ENCODE results near the gene BLTP3B. TPM values are rescaled to one million over a fixed set of nuclear protein-coding genes. Genes with fewer than 3 reads are reported as not detected.

The BLTP3B gene
- total and polyA plus RNA-seq, 2 experiments from 2014 or later = 14.9 to 31.0 TPM

DNA sequence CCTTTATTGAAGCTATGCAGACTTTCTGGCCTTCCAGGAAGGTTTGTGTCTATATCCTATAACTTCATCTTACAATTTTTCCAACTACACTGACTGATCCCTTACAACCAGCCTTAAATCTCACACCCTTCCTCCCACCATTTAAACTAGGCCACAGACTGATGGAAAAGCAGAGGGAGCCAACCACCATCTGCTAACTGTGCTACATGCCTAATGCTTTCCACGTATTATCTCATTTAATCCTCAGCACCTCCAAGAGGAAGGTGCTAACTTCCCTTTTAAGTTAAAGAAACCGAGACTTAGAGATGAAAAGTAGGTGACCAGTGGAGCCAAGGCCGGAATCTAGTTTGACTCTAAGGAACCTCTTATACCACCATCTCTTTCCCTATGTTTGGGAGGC is 22.7 kb upstream of the BLTP3B start:
- Histone ChIP-seq H3K27me3 (replicated peaks; ENCODE audit: insufficient read depth) (no peaks in the 10 kb centered on the region), H2AFZ (no peak overlapping the region), H3K4me3 (no peak overlapping the region), H3F3A (ENCODE audit: insufficient read depth) (no peaks in the 10 kb centered on the region), H3K4me2 (ENCODE audit: unreplicated experiment) (no peak overlapping the region), H3K36me3 (ENCODE audit: low read depth) (no peaks in the 10 kb centered on the region), H3K79me2 (ENCODE audit: insufficient read depth) (no peaks in the 10 kb centered on the region), H3K9me2 (ENCODE audit: insufficient read depth) (no peaks in the 10 kb centered on the region), H3K27ac (no peak overlapping the region), H4K20me1 (ENCODE audit: insufficient read depth) (no peaks in the 10 kb centered on the region), H3K4me1 (ENCODE audit: insufficient read depth) (peaks cover 4% of the 10 kb centered on the region; the same call in 1 of the 2 replicates), H3K9me3 (ENCODE audit: low read depth) (no peaks in the 10 kb centered on the region), H3K9ac (no peak overlapping the region)
- DNase-seq = no peak
- TF ChIP-seq EZH2phosphoT487 (IDR thresholded peaks at IDR 0.05; ENCODE audit: insufficient read depth, low read depth) (no peak), EZH2 (IDR thresholded peaks at IDR 0.05; ENCODE audit: insufficient read depth, poor library complexity, severe bottlenecking) (no peak)
- 74 to 82% methylated on average over 3 of the region's 3 CpGs for whole genome bisulfite sequencing, 2 experiments (ENCODE audit: low coverage in 1 of 2, low lambda C conversion rate in 2 of 2, missing lambda C conversion rate in 2 of 2)
- in situ Hi-C loops (cut with MboI) = no loop called here

DNA sequence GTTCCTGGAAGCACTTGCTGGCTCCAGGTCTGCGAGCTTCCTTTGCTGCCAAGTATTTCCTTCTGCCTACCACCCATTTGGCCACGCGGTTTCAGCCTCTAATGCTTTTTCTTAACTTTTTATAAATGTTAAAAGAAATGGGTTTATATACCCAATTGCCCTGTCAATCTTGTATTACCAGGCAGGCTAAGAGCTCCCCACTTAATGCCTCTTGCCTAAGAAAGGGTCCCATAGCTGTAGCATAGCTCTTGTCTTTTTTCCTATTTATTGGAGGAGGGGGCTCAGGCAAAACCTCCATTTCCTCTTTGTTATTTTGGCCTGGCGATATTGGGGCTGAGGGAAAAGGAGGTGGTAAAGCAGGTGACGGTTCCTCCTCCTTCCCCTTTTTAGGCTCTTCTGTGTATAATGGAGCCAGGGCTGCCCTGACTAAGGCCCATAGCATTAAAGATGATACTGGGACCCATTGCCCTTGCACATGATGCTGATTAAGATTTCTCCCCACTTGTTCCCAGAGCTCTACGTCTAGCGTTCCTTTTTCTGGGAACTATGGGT is 21.6 kb upstream of the BLTP3B start:
- Histone ChIP-seq H3K9ac (0 out of 2 replicates have a peak overlapping the region, but pooled peaks have one; percentile 17), H2AFZ (peak overlapping the region; percentile 77), H3K4me1 (ENCODE audit: insufficient read depth) (peaks cover 4% of the 10 kb centered on the region; the same call in 1 of the 2 replicates), H3K79me2 (ENCODE audit: insufficient read depth) (no peaks in the 10 kb centered on the region), H3K4me2 (ENCODE audit: unreplicated experiment) (peak overlapping the region; percentile 66), H4K20me1 (ENCODE audit: insufficient read depth) (no peaks in the 10 kb centered on the region), H3K36me3 (ENCODE audit: low read depth) (no peaks in the 10 kb centered on the region), H3K9me2 (ENCODE audit: insufficient read depth) (no peaks in the 10 kb centered on the region), H3K27ac (no peak overlapping the region), H3K9me3 (ENCODE audit: low read depth) (no peaks in the 10 kb centered on the region), H3F3A (ENCODE audit: insufficient read depth) (no peaks in the 10 kb centered on the region), H3K27me3 (replicated peaks; ENCODE audit: insufficient read depth) (no peaks in the 10 kb centered on the region), H3K4me3 (peak overlapping the region; percentile 51)
- 55 to 58% methylated on average over 7 of the region's 7 CpGs for WGBS, 2 experiments (ENCODE audit: low coverage in 1 of 2, low lambda C conversion rate in 2 of 2, missing lambda C conversion rate in 2 of 2)
- TF ChIP-seq EZH2 (IDR thresholded peaks at IDR 0.05; ENCODE audit: insufficient read depth, poor library complexity, severe bottlenecking) (no peak), EZH2phosphoT487 (IDR thresholded peaks at IDR 0.05; ENCODE audit: insufficient read depth, low read depth) (no peak)
- in situ Hi-C loops (cut with MboI) = no loop called here
- DNase-seq = no peak

DNA sequence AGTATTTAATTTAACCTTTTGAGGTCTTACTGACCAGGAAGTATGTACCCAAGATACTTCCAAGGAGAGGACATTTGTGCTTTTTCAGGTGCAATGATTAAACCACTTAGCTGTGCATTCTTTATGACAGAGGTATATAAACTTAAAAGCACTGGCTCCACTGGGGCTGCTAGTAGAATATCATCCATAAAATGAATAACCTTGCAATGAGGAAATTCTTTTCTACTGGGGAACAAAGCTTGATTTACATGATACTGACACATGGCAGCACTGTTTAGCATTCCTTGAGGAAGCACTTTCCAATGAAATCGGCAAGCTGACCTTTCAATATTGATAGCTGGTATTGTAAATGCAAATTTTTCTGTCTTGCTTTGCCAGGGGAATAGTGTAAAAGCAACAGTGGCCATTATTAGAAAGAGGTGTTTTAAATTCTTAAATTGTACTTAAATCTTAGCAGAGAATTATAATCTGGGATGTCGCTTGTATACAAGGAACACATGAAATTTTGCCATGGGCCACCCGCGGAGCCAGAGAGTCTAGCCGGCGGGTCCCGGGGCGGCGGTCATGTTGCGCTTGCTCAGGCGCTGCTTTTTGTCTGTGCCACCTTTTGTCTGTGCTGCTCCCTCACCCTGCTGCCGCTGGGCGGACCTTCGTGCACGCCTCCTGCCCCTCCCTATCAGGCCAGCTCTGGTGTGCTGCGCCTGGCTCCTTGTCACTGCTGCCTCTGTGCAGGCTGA is 20.9 kb upstream of the BLTP3B start:
- Histone ChIP-seq H3K9me2 (ENCODE audit: insufficient read depth) (no peaks in the 10 kb centered on the region), H3K79me2 (ENCODE audit: insufficient read depth) (no peaks in the 10 kb centered on the region), H2AFZ (peak overlapping the region; percentile 77), H3F3A (ENCODE audit: insufficient read depth) (no peaks in the 10 kb centered on the region), H3K27ac (no peak overlapping the region), H3K4me2 (ENCODE audit: unreplicated experiment) (peak overlapping the region; percentile 66), H3K27me3 (replicated peaks; ENCODE audit: insufficient read depth) (no peaks in the 10 kb centered on the region), H3K9me3 (ENCODE audit: low read depth) (no peaks in the 10 kb centered on the region), H3K9ac (peak overlapping the region; percentile 17; the same call in 1 of the 2 replicates), H3K4me1 (ENCODE audit: insufficient read depth) (peaks cover 4% of the 10 kb centered on the region; the same call in 1 of the 2 replicates), H4K20me1 (ENCODE audit: insufficient read depth) (no peaks in the 10 kb centered on the region), H3K4me3 (peak overlapping the region; percentile 51), H3K36me3 (ENCODE audit: low read depth) (no peaks in the 10 kb centered on the region)
- no peak for TF ChIP-seq EZH2phosphoT487 (IDR thresholded peaks at IDR 0.05; ENCODE audit: insufficient read depth, low read depth)
- TF ChIP-seq EZH2 (IDR thresholded peaks at IDR 0.05; ENCODE audit: insufficient read depth, poor library complexity, severe bottlenecking) = no peak
- in situ Hi-C loops (cut with MboI) = no loop called here
- DNase-seq = peak; percentile 81
- 3% methylated on average over 16 of the region's 16 CpGs for WGBS, 2 experiments (ENCODE audit: low coverage in 1 of 2, low lambda C conversion rate in 2 of 2, missing lambda C conversion rate in 2 of 2)

DNA sequence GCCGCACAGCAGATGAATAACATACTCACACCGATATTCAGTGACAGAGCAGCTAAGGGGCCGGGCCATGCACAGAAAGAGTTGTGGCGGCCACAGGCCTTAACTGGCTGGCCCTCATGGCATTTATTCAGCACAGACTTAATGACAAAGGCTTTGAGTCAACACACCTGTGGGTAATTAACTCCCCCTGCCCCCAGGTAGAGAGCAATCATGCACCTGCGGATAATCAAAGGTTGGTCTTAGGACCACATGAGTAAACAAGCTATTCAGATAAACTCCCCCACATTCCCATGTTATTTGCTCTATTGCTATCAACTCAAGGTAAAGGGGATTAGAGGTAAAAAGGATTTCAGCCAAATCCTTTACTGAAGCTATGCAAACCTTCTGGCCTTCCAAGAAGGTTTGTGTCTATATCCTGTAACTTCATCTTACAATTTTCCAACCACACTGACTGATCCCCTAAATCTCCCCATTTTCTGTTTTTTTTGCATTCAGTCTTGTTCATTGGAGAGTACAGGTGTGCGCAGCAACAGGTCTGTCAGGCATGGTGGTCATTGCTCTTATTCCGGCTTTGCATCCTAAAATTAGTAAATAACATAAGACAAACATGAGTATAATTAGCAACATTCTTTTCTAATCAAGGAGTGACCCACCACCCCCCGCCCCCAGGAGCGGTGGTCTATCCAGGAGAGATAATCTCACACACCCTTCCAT is 16.9 kb upstream of the BLTP3B start:
- Histone ChIP-seq H3K9me2 (ENCODE audit: insufficient read depth) (no peaks in the 10 kb centered on the region), H3F3A (ENCODE audit: insufficient read depth) (no peaks in the 10 kb centered on the region), H4K20me1 (ENCODE audit: insufficient read depth) (no peaks in the 10 kb centered on the region), H2AFZ (no peak overlapping the region), H3K36me3 (ENCODE audit: low read depth) (no peaks in the 10 kb centered on the region), H3K4me3 (no peak overlapping the region), H3K4me1 (ENCODE audit: insufficient read depth) (peaks cover 4% of the 10 kb centered on the region; the same call in 1 of the 2 replicates), H3K9ac (no peak overlapping the region), H3K27ac (no peak overlapping the region), H3K4me2 (ENCODE audit: unreplicated experiment) (no peak overlapping the region), H3K79me2 (ENCODE audit: insufficient read depth) (no peaks in the 10 kb centered on the region), H3K9me3 (ENCODE audit: low read depth) (no peaks in the 10 kb centered on the region), H3K27me3 (replicated peaks; ENCODE audit: insufficient read depth) (no peaks in the 10 kb centered on the region)
- DNase-seq = no peak
- 78 to 83% methylated on average over 9 of the region's 9 CpGs for WGBS, 2 experiments (ENCODE audit: low coverage in 1 of 2, low lambda C conversion rate in 2 of 2, missing lambda C conversion rate in 2 of 2)
- no peak for TF ChIP-seq EZH2 (IDR thresholded peaks at IDR 0.05; ENCODE audit: insufficient read depth, poor library complexity, severe bottlenecking)
- TF ChIP-seq EZH2phosphoT487 (IDR thresholded peaks at IDR 0.05; ENCODE audit: insufficient read depth, low read depth) = no peak
- in situ Hi-C loops (cut with MboI) = no loop called here

All from GM23248 (cell line).